Keratinocyte (primary cell): Measurements from ENCODE around the gene GOLGA7B. TPM values are rescaled to one million over a fixed set of nuclear protein-coding genes. Genes with fewer than 3 reads are reported as not detected.

ENCODE experiments used
- DNase-seq: peaks from one replicate; pipeline ENCODE4 v3.0.0-alpha.2; 2011; ENCODE audit warnings: low read depth, missing footprints, low spot score
- FAIRE-seq: peaks from 2 replicates; lab custom pipeline; 2011; peaks lifted over from hg19 to GRCh38; lab: Jason Lieb, UNC
- H2AFZ ChIP-seq: 2 replicates; pipeline ENCODE4 v1.6.0; 2012; ENCODE audit warnings: low read length, control low read depth, inconsistent platforms; ENCODE audit not compliant: control insufficient read depth
- H3K27ac ChIP-seq: 2 replicates; pipeline ENCODE4 v1.5.1; 2011; ENCODE audit warnings: low read length; ENCODE audit not compliant: control insufficient read depth, insufficient read depth
- H3K27me3 ChIP-seq: 3 replicates; pipeline ENCODE4 v1.6.0; 2011; ENCODE audit warnings: low read length; ENCODE audit not compliant: control insufficient read depth, insufficient read depth; ENCODE audit errors: extremely low read depth
- H3K36me3 ChIP-seq, 2 experiments: 2 replicates in 1 of 2; 3 replicates in 1 of 2; pipeline ENCODE4 v1.5.1; 2011; ENCODE audit warnings: low read length in 2 of 2, mild to moderate bottlenecking in 1 of 2; ENCODE audit not compliant: control insufficient read depth in 2 of 2, insufficient read depth in 2 of 2; ENCODE audit errors: extremely low read depth in 1 of 2
- H3K4me1 ChIP-seq: 3 replicates; pipeline ENCODE4 v1.5.1; 2011; ENCODE audit warnings: low read length; ENCODE audit not compliant: control insufficient read depth, insufficient read depth; ENCODE audit errors: extremely low read depth
- H3K4me2 ChIP-seq: 3 replicates; pipeline ENCODE4 v1.6.0; 2011; ENCODE audit warnings: low read depth, low read length; ENCODE audit not compliant: control insufficient read depth, insufficient read depth; ENCODE audit errors: extremely low read depth
- H3K4me3 ChIP-seq, 3 experiments: fragments of 200-600 bp in 1 of 3; sonication (generic) in 1 of 3; 2 replicates in 2 of 3; 3 replicates in 1 of 3; pipeline ENCODE4 v1.5.1; 2011 to 2016; ENCODE audit warnings: low read length in 3 of 3, mild to moderate bottlenecking in 3 of 3, control low read depth in 2 of 3, inconsistent platforms in 1 of 3, low read depth in 1 of 3, mixed read lengths in 1 of 3, mixed run types in 1 of 3, moderate library complexity in 1 of 3; ENCODE audit not compliant: control insufficient read depth in 2 of 3, insufficient read depth in 2 of 3; ENCODE audit errors: extremely low read depth in 1 of 3
- H3K79me2 ChIP-seq: 2 replicates; pipeline ENCODE4 v1.6.0; 2012; ENCODE audit warnings: low read length; ENCODE audit not compliant: control insufficient read depth, insufficient read depth
- H3K9ac ChIP-seq: 3 replicates; pipeline ENCODE4 v1.6.0; 2011; ENCODE audit warnings: low read length; ENCODE audit not compliant: control insufficient read depth, insufficient read depth; ENCODE audit errors: extremely low read depth
- H3K9me1 ChIP-seq: 3 replicates; pipeline ENCODE4 v1.6.0; 2011; ENCODE audit warnings: low read length; ENCODE audit not compliant: control insufficient read depth, insufficient read depth; ENCODE audit errors: extremely low read depth
- H3K9me3 ChIP-seq: 2 replicates; pipeline ENCODE4 v1.5.1; 2012; ENCODE audit warnings: low read depth, low read length; ENCODE audit not compliant: control insufficient read depth
- H4K20me1 ChIP-seq: 3 replicates; pipeline ENCODE4 v1.6.0; 2011; ENCODE audit warnings: low read length; ENCODE audit not compliant: control insufficient read depth, insufficient read depth; ENCODE audit errors: extremely low read depth
- CTCF ChIP-seq, 3 experiments: IDR thresholded peaks in 1 of 3; conservative IDR thresholded peaks in 1 of 3; optimal IDR thresholded peaks in 1 of 3; 2 replicates in 2 of 3; 3 replicates in 1 of 3; pipeline versions ENCODE3 to v1.5.1; 2011; ENCODE audit warnings: low read length in 3 of 3, mild to moderate bottlenecking in 3 of 3, moderate library complexity in 2 of 3, control low read depth in 1 of 3, inconsistent platforms in 1 of 3; ENCODE audit not compliant: insufficient read depth in 2 of 3; ENCODE audit errors: extremely low read depth in 1 of 3
- EZH2 ChIP-seq: IDR thresholded peaks from one replicate; pipeline ENCODE4 v1.6.1; 2012; ENCODE audit warnings: inconsistent platforms, mild to moderate bottlenecking, low read length, moderate library complexity
- dilution Hi-C: fragments of 300-500 bp; cut with MboI; formaldehyde crosslinking; loops from one replicate; pipeline ENCODE4 v1.7.0; 2020; ENCODE audit warnings: low sequenced_read_pairs; ENCODE audit not compliant: extremely low pct_ligation_motif_present
- polyA plus RNA-seq, 5 experiments: library from polyadenylated mRNA; depleted of rRNA in 3 of 5; stranded (reverse) in 3 of 5; stranded (forward) in 1 of 5; unstranded in 1 of 5; fragments of >200 nt; gene quantifications; 1 replicate in 1 of 5; 2 replicates in 3 of 5; 3 replicates in 1 of 5; pipeline versions ENCODE4 v1.2.1 to v1.2.3, GENCODE V29; 2011 to 2012; ENCODE audit warnings: missing spikeins in 2 of 5, low read depth in 1 of 5, low replicate concordance in 1 of 5

The GOLGA7B gene
- polyA plus RNA-seq, 1 donor (not counting 4 experiments of a cell fraction or from before 2014, with no cell fraction given): 4.9 TPM

GRCh38 chr10:97891497-97892167 is 42.0 kb downstream of the GOLGA7B start:
- H3K9me3 ChIP-seq: no peaks in the 10 kb centered on the region
- H3K27ac ChIP-seq: no peak overlapping the region
- no peaks in the 10 kb centered on the region for H3K36me3 ChIP-seq
- no peak overlapping the region for H3K4me2 ChIP-seq
- H3K4me3 ChIP-seq: no peak overlapping the region
- H4K20me1 ChIP-seq: no peaks in the 10 kb centered on the region
- H3K79me2 ChIP-seq: no peaks in the 10 kb centered on the region
- H3K9ac ChIP-seq: no peak overlapping the region
- DNase-seq (no peak), FAIRE-seq (no peak)
- peaks cover 4% of the 10 kb centered on the region for H3K27me3 ChIP-seq
- TF ChIP-seq CTCF (optimal IDR thresholded peaks at IDR 0.05 in 1 of 3, IDR thresholded peaks at IDR 0.05 in 1 of 3, conservative IDR thresholded peaks at IDR 0.05 in 1 of 3; ENCODE audit: extremely low read depth in 1 of 3, insufficient read depth in 2 of 3, low read length in 3 of 3): no peak
- TF ChIP-seq EZH2: no peak
- H3K4me1 ChIP-seq: peaks cover 20% of the 10 kb centered on the region
- no peak overlapping the region for H2AFZ ChIP-seq
- dilution Hi-C loops: no loop called here
- H3K9me1 ChIP-seq: no peaks in the 10 kb centered on the region

GRCh38 chr10:97892506-97892905 is 42.9 kb downstream of the GOLGA7B start:
- Histone ChIP-seq H3K9ac (no peak overlapping the region), H3K4me1 (peaks cover 20% of the 10 kb centered on the region), H3K4me3 (no peak overlapping the region), H2AFZ (no peak overlapping the region), H4K20me1 (no peaks in the 10 kb centered on the region), H3K4me2 (no peak overlapping the region), H3K36me3 (no peaks in the 10 kb centered on the region), H3K27me3 (peaks cover 4% of the 10 kb centered on the region), H3K27ac (no peak overlapping the region), H3K79me2 (no peaks in the 10 kb centered on the region), H3K9me3 (no peaks in the 10 kb centered on the region), H3K9me1 (no peaks in the 10 kb centered on the region)
- no peak for DNase-seq
- TF ChIP-seq EZH2 (no peak), CTCF (optimal IDR thresholded peaks at IDR 0.05 in 1 of 3, IDR thresholded peaks at IDR 0.05 in 1 of 3, conservative IDR thresholded peaks at IDR 0.05 in 1 of 3; ENCODE audit: extremely low read depth in 1 of 3, insufficient read depth in 2 of 3, low read length in 3 of 3) (no peak)
- dilution Hi-C loops: no loop called here
- FAIRE-seq: no peak
